ENCODE results near the gene TGFA.

TGFA gene

DNA sequence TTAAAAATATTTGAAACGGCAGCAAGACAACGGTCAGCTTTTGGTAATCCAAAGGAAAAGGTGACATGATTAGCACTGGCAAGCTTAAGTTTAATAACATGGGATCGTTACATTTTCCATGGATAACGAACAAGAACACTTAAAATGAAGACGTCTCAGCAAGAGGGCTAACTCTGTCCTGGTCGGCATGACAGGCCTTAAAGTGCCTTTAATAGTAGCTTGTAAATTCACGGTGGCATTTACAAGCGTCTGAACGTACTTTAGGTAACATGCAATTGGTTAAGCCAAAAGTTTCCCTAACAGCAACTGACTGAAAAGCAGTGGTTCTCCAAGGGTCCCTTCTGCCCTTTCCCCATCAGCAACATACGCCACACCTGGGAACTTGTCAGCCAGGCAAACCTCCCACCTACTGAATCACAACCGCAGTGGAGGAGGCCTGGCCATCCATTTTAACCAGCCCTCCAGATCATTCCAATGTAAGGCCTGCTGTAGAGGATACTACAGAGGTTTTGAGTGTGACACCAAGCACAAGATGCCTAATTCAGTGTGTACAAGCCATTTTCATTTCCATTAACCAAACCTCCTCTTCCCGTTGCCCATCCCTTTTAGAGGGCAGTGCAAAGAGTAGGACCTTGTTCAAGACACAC lies 4.4 kb downstream of the TGFA start:
- no peak for DNase-seq (ENCODE audit: extremely low read depth, low read depth)
- TF ChIP-seq, protein P1, sequence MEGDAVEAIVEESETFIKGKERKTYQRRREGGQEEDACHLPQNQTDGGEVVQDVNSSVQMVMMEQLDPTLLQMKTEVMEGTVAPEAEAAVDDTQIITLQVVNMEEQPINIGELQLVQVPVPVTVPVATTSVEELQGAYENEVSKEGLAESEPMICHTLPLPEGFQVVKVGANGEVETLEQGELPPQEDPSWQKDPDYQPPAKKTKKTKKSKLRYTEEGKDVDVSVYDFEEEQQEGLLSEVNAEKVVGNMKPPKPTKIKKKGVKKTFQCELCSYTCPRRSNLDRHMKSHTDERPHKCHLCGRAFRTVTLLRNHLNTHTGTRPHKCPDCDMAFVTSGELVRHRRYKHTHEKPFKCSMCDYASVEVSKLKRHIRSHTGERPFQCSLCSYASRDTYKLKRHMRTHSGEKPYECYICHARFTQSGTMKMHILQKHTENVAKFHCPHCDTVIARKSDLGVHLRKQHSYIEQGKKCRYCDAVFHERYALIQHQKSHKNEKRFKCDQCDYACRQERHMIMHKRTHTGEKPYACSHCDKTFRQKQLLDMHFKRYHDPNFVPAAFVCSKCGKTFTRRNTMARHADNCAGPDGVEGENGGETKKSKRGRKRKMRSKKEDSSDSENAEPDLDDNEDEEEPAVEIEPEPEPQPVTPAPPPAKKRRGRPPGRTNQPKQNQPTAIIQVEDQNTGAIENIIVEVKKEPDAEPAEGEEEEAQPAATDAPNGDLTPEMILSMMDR (IDR thresholded peaks at IDR 0.05; ENCODE audit: low read depth, low read length, missing control alignments), result no peak
- no peak overlapping the region for H3K4me3 ChIP-seq (replicated peaks; ENCODE audit: low read depth, low read length)

- DNase-seq (ENCODE audit: extremely low read depth, low read depth), result no peak
- TF ChIP-seq, protein P1 (IDR thresholded peaks at IDR 0.05; ENCODE audit: low read depth, low read length, missing control alignments), result no peak
- H3K4me3 ChIP-seq (replicated peaks; ENCODE audit: low read depth, low read length), result no peak overlapping the region
These were observed 5.4 kb downstream of the TGFA start for GRCh38 chr2:70548233-70548632.

DNA sequence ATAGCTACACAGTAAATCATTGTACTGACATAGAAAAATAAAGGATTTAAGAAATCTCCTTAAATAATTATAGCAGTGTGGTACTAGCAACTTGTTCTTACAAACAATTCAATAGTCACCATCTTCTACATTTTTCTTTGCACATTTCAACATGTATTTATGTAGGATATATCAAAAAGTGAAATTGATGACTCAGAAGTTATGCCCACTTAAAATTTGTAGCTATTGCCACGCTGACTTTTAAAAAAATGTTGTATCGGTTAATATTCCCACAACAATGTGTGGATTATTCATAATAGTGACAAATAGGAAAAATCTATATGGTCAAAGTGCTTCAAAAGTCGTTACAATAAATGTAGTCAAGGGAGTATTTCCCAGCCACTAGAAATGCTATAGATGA lies 6.7 kb downstream of the TGFA start:
- no peak for DNase-seq (ENCODE audit: extremely low read depth, low read depth)
- TF ChIP-seq, protein P1 (IDR thresholded peaks at IDR 0.05; ENCODE audit: low read depth, low read length, missing control alignments), result no peak
- H3K4me3 ChIP-seq (replicated peaks; ENCODE audit: low read depth, low read length), result no peak overlapping the region

GRCh38 chr2:70546376-70546775 lies 7.2 kb downstream of the TGFA start:
- H3K4me3 ChIP-seq (replicated peaks; ENCODE audit: low read depth, low read length), result no peak overlapping the region
- TF ChIP-seq, protein P1 (IDR thresholded peaks at IDR 0.05; ENCODE audit: low read depth, low read length, missing control alignments), result no peak
- DNase-seq (ENCODE audit: extremely low read depth, low read depth), result no peak

DNA sequence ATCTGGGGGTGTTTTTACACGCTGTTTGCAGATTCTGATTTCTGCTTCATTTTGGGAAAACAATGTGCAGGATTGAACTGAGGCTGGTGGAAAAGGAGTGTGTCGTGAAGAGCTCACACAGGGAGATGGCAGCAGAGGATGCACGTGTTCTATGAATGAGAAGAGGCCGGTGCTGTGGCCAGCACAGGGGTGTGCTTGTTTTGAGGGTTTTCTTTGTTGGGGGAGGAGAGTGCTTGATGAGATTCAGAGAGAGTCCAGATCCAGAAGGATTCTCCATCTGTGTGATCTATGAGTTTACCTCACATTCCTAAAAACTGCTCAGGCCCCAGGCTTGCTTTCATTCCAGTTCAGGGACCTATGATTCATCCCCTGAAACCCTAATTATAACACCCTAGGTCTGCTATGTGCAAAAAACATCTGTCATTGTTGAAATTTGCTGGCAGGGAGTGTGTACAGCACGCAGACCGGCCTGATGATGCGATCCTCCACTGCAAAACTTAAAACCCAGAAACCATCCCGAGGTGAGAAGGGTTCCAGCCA lies 12.1 kb downstream of the TGFA start:
- no peak overlapping the region for H3K4me3 ChIP-seq (replicated peaks; ENCODE audit: low read depth, low read length)
- no peak for DNase-seq (ENCODE audit: extremely low read depth, low read depth)
- TF ChIP-seq, protein P1 (IDR thresholded peaks at IDR 0.05; ENCODE audit: low read depth, low read length, missing control alignments), result no peak

DNA sequence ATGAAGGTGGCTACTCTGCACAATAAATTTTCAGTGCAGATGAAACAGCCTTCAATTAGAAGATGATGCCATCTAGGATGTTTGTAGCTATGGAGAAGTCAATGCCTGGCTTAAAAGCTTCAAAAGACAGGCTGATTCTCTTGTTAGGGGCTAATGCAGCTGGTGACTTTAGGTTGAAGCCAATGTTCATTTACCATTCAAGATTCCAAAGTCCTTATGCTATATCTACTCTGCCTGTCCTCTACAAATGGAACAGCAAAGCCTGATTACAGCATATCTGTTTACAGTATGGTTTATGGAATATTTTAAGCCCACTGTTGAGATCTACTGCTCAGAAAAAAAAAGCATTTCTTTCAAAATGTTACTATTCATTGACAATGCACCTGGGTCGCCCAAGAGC lies 15.8 kb downstream of the TGFA start:
- TF ChIP-seq, protein P1 (IDR thresholded peaks at IDR 0.05; ENCODE audit: low read depth, low read length, missing control alignments), result no peak
- no peak for DNase-seq (ENCODE audit: extremely low read depth, low read depth)
- H3K4me3 ChIP-seq (replicated peaks; ENCODE audit: low read depth, low read length), result no peak overlapping the region

Measured in HFF-Myc (cell line).